Measurements from ENCODE around the gene SEMA3G.

SEMA3G gene

GRCh38 chr3:52438579-52439425 lies 6.1 kb downstream of the SEMA3G start:
- DNase-seq = no peak

- no peak for DNase-seq
Observed at GRCh38 chr3:52438104-52438376, 6.9 kb downstream of the SEMA3G start.

- no peak for DNase-seq
Observed at GRCh38 chr3:52437326-52438103, 7.4 kb downstream of the SEMA3G start.

GRCh38 chr3:52436500-52437149 lies 8.3 kb downstream of the SEMA3G start:
- peak in 1 of 2 experiments; percentile 19 for DNase-seq

- DNase-seq = no peak
Observed at GRCh38 chr3:52435246-52436101, 9.4 kb downstream of the SEMA3G start.

GRCh38 chr3:52434491-52435115 lies 10.3 kb downstream of the SEMA3G start:
- no peak for DNase-seq

GRCh38 chr3:52433996-52434479 lies 10.9 kb downstream of the SEMA3G start:
- no peak for DNase-seq

- DNase-seq = no peak
Observed at GRCh38 chr3:52433328-52433995, 11.4 kb downstream of the SEMA3G start.

- DNase-seq = no peak
Observed at GRCh38 chr3:52432691-52433141, 12.2 kb downstream of the SEMA3G start.

- DNase-seq = no peak
Observed at GRCh38 chr3:52432225-52432624, 12.7 kb downstream of the SEMA3G start.

GRCh38 chr3:52431459-52432223 lies 13.3 kb downstream of the SEMA3G start:
- DNase-seq = no peak

- no peak for DNase-seq
Observed at GRCh38 chr3:52430416-52430810, 14.5 kb downstream of the SEMA3G start.

- DNase-seq = no peak
Observed at GRCh38 chr3:52429779-52430415, 15.0 kb downstream of the SEMA3G start.

- DNase-seq = no peak
Observed at GRCh38 chr3:52429031-52429430, 15.9 kb downstream of the SEMA3G start.

GRCh38 chr3:52428151-52429005 lies 16.5 kb downstream of the SEMA3G start:
- peak; percentile 71 to 85 for DNase-seq

GRCh38 chr3:52423173-52423572 lies 21.7 kb downstream of the SEMA3G start:
- no peak for DNase-seq

GRCh38 chr3:52422669-52423068 lies 22.2 kb downstream of the SEMA3G start:
- no peak for DNase-seq

- DNase-seq = no peak
Observed at GRCh38 chr3:52420388-52420787, 24.5 kb downstream of the SEMA3G start.

- no peak for DNase-seq
Observed at GRCh38 chr3:52415800-52416199, 29.1 kb downstream of the SEMA3G start.
